Heart left ventricle (tissue), 16 donors: ENCODE results near the gene EIF4G1. TPM values are rescaled to one million over a fixed set of nuclear protein-coding genes. Genes with fewer than 3 reads are reported as not detected.

Source experiments
- ATAC-seq, 4 donors: fragments of 200-7000 bp; cut with Tn5 transposase; one replicate each; pipeline ENCODE4 v1.9.1; 2020 to 2022; ENCODE audit warnings: moderate library complexity in 4 of 4, mild to moderate bottlenecking in 3 of 4, moderate number of reproducible peaks in 1 of 4
- DNase-seq, 5 donors: peaks; one replicate each; pipeline ENCODE4 v3.0.0-alpha.2; 2020
- H3K27ac ChIP-seq, 12 donors: fragments of 200-600 bp; sonication (generic) in 4 of 12; one replicate each; pipeline versions ENCODE4 v1.5.0 to v1.8.0; 2016 to 2022; ENCODE audit warnings: mild to moderate bottlenecking in 2 of 12
- H3K27me3 ChIP-seq, 9 donors: fragments of 200-600 bp; sonication (generic) in 2 of 9; one replicate each; pipeline versions ENCODE4 v1.5.1 to v1.8.0; 2016 to 2022; ENCODE audit warnings: mild to moderate bottlenecking in 3 of 9
- H3K36me3 ChIP-seq, 9 donors: fragments of 200-600 bp; sonication (generic) in 2 of 9; one replicate each; pipeline versions ENCODE4 v1.5.0 to v1.8.0; 2018 to 2022; ENCODE audit warnings: mild to moderate bottlenecking in 2 of 9
- H3K4me1 ChIP-seq, 12 donors: fragments of 200-600 bp; sonication (generic) in 4 of 12; one replicate each; pipeline versions ENCODE4 v1.5.0 to v1.8.0; 2016 to 2022; ENCODE audit warnings: mild to moderate bottlenecking in 3 of 12
- H3K4me3 ChIP-seq, 12 donors: fragments of 200-600 bp; sonication (generic) in 4 of 12; one replicate each; pipeline versions ENCODE4 v1.5.0 to v1.8.0; 2017 to 2022; ENCODE audit warnings: mild to moderate bottlenecking in 9 of 12, moderate library complexity in 4 of 12
- H3K9me3 ChIP-seq, 12 donors: fragments of 200-600 bp; sonication (generic) in 4 of 12; one replicate each; pipeline versions ENCODE4 v1.5.0 to v1.8.0; 2016 to 2022; ENCODE audit warnings: mild to moderate bottlenecking in 1 of 12
- POLR2A ChIP-seq, 2 donors: fragments of 450-650 bp; IDR thresholded peaks; one replicate each; pipeline ENCODE4 v1.6.1; 2017; ENCODE audit warnings: antibody characterized with exemption in 2 of 2, mild to moderate bottlenecking in 2 of 2, moderate library complexity in 2 of 2
- WGBS, 4 donors: extraction: QIAGEN DNeasy Blood & Tissue Kit in 2 of 4; methylation state at CpG; one replicate each; pipeline versions ENCODE4 v1.1.5 to v1.1.7; 2013 to 2018; 5-methylcytosine and 5-hydroxymethylcytosine counted together
- intact Hi-C, 10 donors: fragments of 100-400 bp; cut with DNase I; formaldehyde crosslinking; loops; one replicate each; pipeline versions ENCODE4 v1.11.1 to v1.14.2; 2022
- polyA plus RNA-seq, 2 donors: library from polyadenylated mRNA; stranded (reverse); fragments of 200-250 nt; gene quantifications; one replicate each; pipeline ENCODE4 v1.2.3, GENCODE V29; 2013
- total RNA-seq, 9 donors: library from RNA; depleted of rRNA in 2 of 9; stranded (reverse); fragments of >200 nt in 2 of 9; fragmentation: NEBNext Ultra II Directional in 3 of 9; extraction: Animal tissue kit (Norgen Biotek cat#: 25700) in 3 of 9; gene quantifications; one replicate each; pipeline versions ENCODE4 v1.1.0 to v1.2.4, GENCODE V29; 2016 to 2023
- TF ChIP-seq, protein P1 (sequence below), 12 donors: fragments of 200-600 bp; sonication (generic) in 4 of 12; IDR thresholded peaks; one replicate each; pipeline versions ENCODE4 v1.5.0 to v1.8.0; 2018 to 2022; ENCODE audit warnings: antibody characterized with exemption in 12 of 12, mild to moderate bottlenecking in 5 of 12
- donor health status: ischemic (EF 13 %, LVEDD 7.1; RV severe dilation, severe dysfunction).
- donor health status: healthy with polysubstance abuse.
- donor health status: DM: no; HTN: yes; CAD: no.
- donor health status: DM: no; HTN: no; CAD: no.
- donor health status: ischemic (EF 25% LVEDD 6.9; RV normal size, moderate dysfunction).
- donor health status: ischemic (EF 25% LVEDD 5.7; RV mildly dilated, moderate dysfunction).
- donor health status: healthy.
- donor health status: DM: yes; HTN: yes; CAD: no.
- donor health status: ischemic (EF 35%, LVEDD 5.7; RV mildly dilated, moderate dysfunction).
- donor health status: nonischemic (EF 11% LVEDD 7.7; RV severe dilation, severe dysfunction).
- donor health status: DM: yes; HTN: yes; CAD: no.
- donor health status: PGD.
- donor health status: ischemic (EF 29% LVEDD 5.4; RV normal size, mild dysfunction).
- donor health status: nonischemic (EF 23%, LVEDD 6.1; RV moderate dilation, normal function).

Gene EIF4G1
- total and polyA plus RNA-seq, 11 donors, result 178 to 407 (median 229) TPM

DNA sequence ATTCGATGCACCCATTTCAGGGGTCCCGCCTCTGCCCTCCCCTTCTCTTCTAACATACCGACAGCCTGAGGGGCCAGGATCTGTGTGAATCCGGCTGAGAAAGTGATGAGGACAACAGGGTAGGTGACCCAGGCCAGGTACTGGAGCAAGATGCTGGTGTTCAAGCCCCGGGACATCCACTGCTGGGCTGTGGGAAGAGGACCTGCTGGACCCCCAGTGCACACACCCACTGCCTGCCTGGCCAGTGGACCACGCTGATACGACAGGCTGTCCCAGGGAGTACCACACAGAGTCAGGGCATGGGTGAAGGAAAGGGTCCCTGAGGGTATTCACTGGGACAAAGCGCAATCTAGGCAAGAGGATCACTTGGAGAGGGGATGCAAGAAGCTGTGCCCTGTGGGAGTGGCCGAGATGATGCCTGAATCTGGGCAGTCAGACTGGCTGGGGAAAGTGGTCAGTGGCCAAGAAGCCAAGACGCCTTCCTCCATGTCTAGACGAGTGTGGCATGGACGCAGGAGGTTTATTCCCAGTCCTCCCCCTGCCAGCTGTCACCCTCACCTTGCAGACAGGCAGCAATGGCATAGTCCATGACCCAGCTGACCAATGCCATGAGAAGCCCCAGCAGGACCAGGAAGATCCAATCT lies 43.8 kb downstream of the EIF4G1 start:
- H3K9me3 ChIP-seq, result no peaks in the 10 kb centered on the region
- H3K36me3 ChIP-seq, result peaks cover 0 to 13% (median 0%) of the 10 kb centered on the region in 9 donors
- 95 to 96% (median 95%) methylated on average over 12 of the region's 12 CpGs for WGBS, 4 donors
- intact Hi-C loops, result loop anchor here in 1 of 10 donors (5.0 kb wide), 1 partner anchor 51 kb away; no protein-coding TSS in a partner anchor
- DNase-seq, result no peak
- H3K4me1 ChIP-seq, result peaks cover 0 to 15% (median 11%) of the 10 kb centered on the region in 12 donors
- no peaks in the 10 kb centered on the region for H3K27me3 ChIP-seq
- H3K4me3 ChIP-seq, result no peak overlapping the region
- H3K27ac ChIP-seq, result no peak overlapping the region
- ATAC-seq, result no peak
- TF ChIP-seq, protein P1, sequence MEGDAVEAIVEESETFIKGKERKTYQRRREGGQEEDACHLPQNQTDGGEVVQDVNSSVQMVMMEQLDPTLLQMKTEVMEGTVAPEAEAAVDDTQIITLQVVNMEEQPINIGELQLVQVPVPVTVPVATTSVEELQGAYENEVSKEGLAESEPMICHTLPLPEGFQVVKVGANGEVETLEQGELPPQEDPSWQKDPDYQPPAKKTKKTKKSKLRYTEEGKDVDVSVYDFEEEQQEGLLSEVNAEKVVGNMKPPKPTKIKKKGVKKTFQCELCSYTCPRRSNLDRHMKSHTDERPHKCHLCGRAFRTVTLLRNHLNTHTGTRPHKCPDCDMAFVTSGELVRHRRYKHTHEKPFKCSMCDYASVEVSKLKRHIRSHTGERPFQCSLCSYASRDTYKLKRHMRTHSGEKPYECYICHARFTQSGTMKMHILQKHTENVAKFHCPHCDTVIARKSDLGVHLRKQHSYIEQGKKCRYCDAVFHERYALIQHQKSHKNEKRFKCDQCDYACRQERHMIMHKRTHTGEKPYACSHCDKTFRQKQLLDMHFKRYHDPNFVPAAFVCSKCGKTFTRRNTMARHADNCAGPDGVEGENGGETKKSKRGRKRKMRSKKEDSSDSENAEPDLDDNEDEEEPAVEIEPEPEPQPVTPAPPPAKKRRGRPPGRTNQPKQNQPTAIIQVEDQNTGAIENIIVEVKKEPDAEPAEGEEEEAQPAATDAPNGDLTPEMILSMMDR (IDR thresholded peaks at IDR 0.05), result no peak

DNA sequence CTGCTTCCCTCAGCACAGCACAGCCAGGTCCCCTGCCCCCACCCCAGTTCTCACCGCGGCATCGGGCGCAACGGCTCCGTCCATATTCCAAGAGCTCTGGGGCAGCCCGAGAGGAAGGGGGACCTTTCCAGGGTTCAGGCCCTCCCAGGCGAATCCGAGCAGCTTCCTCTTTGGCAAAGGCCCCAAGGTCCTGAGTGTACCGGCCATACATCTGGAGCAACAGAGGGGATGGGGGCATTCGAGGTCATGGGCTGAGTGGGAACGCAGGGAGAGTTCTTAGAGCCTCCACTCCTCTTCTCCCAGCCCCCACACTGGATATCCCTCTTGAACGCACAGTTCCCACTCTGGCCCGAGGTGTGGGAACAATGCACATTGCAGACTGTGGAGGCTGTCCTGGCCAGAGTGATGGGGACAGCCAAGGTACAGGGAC lies 44.5 kb downstream of the EIF4G1 start:
- DNase-seq (no peak), ATAC-seq (no peak)
- Histone ChIP-seq H3K36me3 (peaks cover 0 to 13% (median 0%) of the 10 kb centered on the region in 9 donors), H3K4me1 (peaks cover 0 to 21% (median 17%) of the 10 kb centered on the region in 12 donors), H3K9me3 (no peaks in the 10 kb centered on the region), H3K27ac (no peak overlapping the region), H3K27me3 (no peaks in the 10 kb centered on the region), H3K4me3 (no peak overlapping the region)
- intact Hi-C loops, result loop anchor here in 1 of 10 donors (5.0 kb wide), 1 partner anchor 52 kb away; no protein-coding TSS in a partner anchor
- WGBS, 4 donors, result 50 to 70% (median 61%) methylated on average over 11 to 14 of the region's 14 CpGs
- TF ChIP-seq, protein P1 (IDR thresholded peaks at IDR 0.05), result no peak
- no peak for TF ChIP-seq POLR2A (IDR thresholded peaks at IDR 0.05)

DNA sequence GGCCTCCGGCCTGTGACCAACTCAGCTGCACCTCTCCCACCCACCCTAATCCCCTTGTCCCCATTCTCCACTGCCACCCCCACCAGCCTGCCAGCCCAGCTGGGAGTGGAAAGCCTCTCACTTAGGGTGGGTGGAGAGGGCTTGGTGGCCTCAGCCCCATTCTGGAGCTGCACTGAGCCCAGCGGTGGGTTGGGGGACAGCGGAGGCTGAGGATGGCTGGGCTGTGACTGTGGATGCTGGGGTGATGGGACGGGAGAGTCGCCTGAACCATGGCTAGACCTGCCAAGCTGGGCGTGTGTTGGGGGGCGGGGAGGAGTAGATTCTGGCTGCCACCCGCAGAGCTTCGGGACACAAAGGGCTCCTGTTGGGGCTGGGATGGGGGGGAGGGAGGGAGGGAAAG lies 45.2 kb downstream of the EIF4G1 start:
- no peak overlapping the region for H3K27ac ChIP-seq
- H3K27me3 ChIP-seq, result no peaks in the 10 kb centered on the region
- H3K4me1 ChIP-seq, result peaks cover 0 to 28% (median 22%) of the 10 kb centered on the region in 12 donors
- intact Hi-C loops, result loop anchor here in 3 of 10 donors (5.0 to 10.0 kb wide), 5 partner anchors 45 to 418 kb away; partner anchors contain the start of gene EIF4G1 (in 1 of the 3)
- H3K36me3 ChIP-seq, result peaks cover 0 to 13% (median 3%) of the 10 kb centered on the region in 9 donors
- H3K9me3 ChIP-seq, result no peaks in the 10 kb centered on the region
- no peak for ATAC-seq
- no peak overlapping the region for H3K4me3 ChIP-seq
- TF ChIP-seq POLR2A (IDR thresholded peaks at IDR 0.05), result no peak
- TF ChIP-seq, protein P1 (IDR thresholded peaks at IDR 0.05), result no peak
- DNase-seq, result peak in 1 of 5 donors; percentile 29
- 76 to 82% (median 79%) methylated on average over 9 of the region's 9 CpGs for WGBS, 4 donors

DNA sequence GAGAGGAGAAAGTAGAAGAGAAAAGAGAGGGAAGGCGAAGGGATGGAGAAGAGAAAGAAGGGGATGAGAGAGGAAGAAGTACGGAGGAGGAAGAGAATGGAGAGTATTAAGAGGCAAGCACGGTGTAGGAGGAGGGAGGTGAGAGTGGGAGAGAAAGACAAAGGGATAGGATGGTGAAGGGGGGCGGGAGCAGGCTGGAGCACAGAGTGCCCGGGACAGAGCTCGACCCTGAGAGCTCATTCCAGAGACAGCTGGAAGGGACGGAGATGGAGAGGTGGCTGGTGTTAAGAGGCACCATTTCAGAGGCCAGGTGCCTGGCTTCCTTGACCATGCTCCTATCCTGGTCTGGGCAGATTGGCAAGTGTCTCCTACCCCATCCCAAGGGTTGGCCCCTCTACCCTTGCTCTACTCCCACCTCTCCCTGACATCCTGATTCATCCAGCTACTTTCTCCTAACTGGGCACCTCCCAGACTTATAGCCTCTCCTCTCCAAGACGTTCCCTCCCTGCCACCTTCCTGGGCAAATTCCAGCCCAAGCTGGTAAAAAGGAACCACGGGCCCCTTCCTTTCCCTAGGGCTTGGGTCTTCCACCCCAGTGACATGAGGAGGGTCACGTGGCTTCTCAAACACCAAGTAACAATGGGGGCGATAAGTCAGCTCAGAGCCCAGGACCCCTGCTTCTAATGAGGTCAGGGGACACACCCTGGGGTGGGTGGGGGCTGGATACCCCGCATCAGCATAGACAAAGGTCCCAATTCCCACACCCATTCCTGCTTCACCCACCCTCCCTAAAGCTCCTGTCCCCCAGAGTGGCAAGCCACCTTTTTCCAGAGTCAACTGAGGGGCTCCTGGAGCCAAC lies 45.9 kb downstream of the EIF4G1 start:
- Histone ChIP-seq H3K27ac (peak overlapping the region in 1 of 12 donors; percentile 100), H3K4me1 (peaks cover 0 to 31% (median 22%) of the 10 kb centered on the region in 12 donors), H3K4me3 (peak overlapping the region in 10 of 12 donors; percentile 69 to 100 (median 91)), H3K36me3 (peaks cover 0 to 18% (median 9%) of the 10 kb centered on the region in 9 donors), H3K9me3 (no peaks in the 10 kb centered on the region), H3K27me3 (no peaks in the 10 kb centered on the region)
- intact Hi-C loops, result loop anchor here in 3 of 10 donors (5.0 to 10.0 kb wide), 4 partner anchors 45 to 417 kb away; partner anchors contain the start of gene EIF4G1 (in 1 of the 3)
- TF ChIP-seq POLR2A (IDR thresholded peaks at IDR 0.05), result no peak
- TF ChIP-seq, protein P1 (IDR thresholded peaks at IDR 0.05), result no peak
- ATAC-seq (no peak), DNase-seq (no peak)
- 69 to 84% (median 81%) methylated on average over 12 of the region's 12 CpGs for WGBS, 4 donors
